ENCODE data around the gene FBXL16. TPM values are rescaled to one million over a fixed set of nuclear protein-coding genes. Genes with fewer than 3 reads are reported as not detected.

FBXL16 gene
- polyA plus RNA-seq, 1 donor (not counting 4 experiments of a cell fraction or from before 2014, with no cell fraction given) = 0.81 TPM

- FAIRE-seq (no peak), DNase-seq (ENCODE audit: low read depth, low spot score) (no peak)
- Histone ChIP-seq H3K27ac (ENCODE audit: control insufficient read depth, insufficient read depth, low read length) (no peak overlapping the region), H2AFZ (ENCODE audit: control insufficient read depth, low read length) (no peak overlapping the region), H3K4me1 (ENCODE audit: control insufficient read depth, extremely low read depth, insufficient read depth, low read length) (no peaks in the 10 kb centered on the region), H4K20me1 (ENCODE audit: control insufficient read depth, extremely low read depth, insufficient read depth, low read length) (peaks cover 5% of the 10 kb centered on the region), H3K9me3 (ENCODE audit: control insufficient read depth, low read depth, low read length) (no peaks in the 10 kb centered on the region), H3K9me1 (ENCODE audit: control insufficient read depth, extremely low read depth, insufficient read depth, low read length) (no peaks in the 10 kb centered on the region), H3K4me3 (ENCODE audit: control insufficient read depth in 2 of 3, extremely low read depth in 1 of 3, insufficient read depth in 2 of 3, low read depth in 1 of 3, low read length in 3 of 3) (no peak overlapping the region), H3K79me2 (ENCODE audit: control insufficient read depth, insufficient read depth, low read length) (no peaks in the 10 kb centered on the region), H3K27me3 (ENCODE audit: control insufficient read depth, extremely low read depth, insufficient read depth, low read length) (peaks cover 79% of the 10 kb centered on the region), H3K36me3 (ENCODE audit: control insufficient read depth in 2 of 2, extremely low read depth in 1 of 2, insufficient read depth in 2 of 2, low read length in 2 of 2) (no peaks in the 10 kb centered on the region), H3K9ac (ENCODE audit: control insufficient read depth, extremely low read depth, insufficient read depth, low read length) (no peak overlapping the region), H3K4me2 (ENCODE audit: control insufficient read depth, extremely low read depth, insufficient read depth, low read depth, low read length) (no peak overlapping the region)
- dilution Hi-C loops (cut with MboI; ENCODE audit: extremely low pct_ligation_motif_present, low sequenced_read_pairs) = no loop called here
- TF ChIP-seq EZH2 (IDR thresholded peaks at IDR 0.05; ENCODE audit: low read length) (no peak), CTCF (optimal IDR thresholded peaks at IDR 0.05 in 1 of 3, IDR thresholded peaks at IDR 0.05 in 1 of 3, conservative IDR thresholded peaks at IDR 0.05 in 1 of 3; ENCODE audit: extremely low read depth in 1 of 3, insufficient read depth in 2 of 3, low read length in 3 of 3) (no peak)
These were observed 2.2 kb downstream of the FBXL16 start for GRCh38 chr16:703406-703805.

GRCh38 chr16:702341-702740, 3.3 kb downstream of the FBXL16 start:
- DNase-seq (ENCODE audit: low read depth, low spot score) (no peak), FAIRE-seq (no peak)
- TF ChIP-seq EZH2 (IDR thresholded peaks at IDR 0.05; ENCODE audit: low read length) = no peak
- TF ChIP-seq CTCF (optimal IDR thresholded peaks at IDR 0.05 in 1 of 3, IDR thresholded peaks at IDR 0.05 in 1 of 3, conservative IDR thresholded peaks at IDR 0.05 in 1 of 3; ENCODE audit: extremely low read depth in 1 of 3, insufficient read depth in 2 of 3, low read length in 3 of 3) = no peak
- Histone ChIP-seq H4K20me1 (ENCODE audit: control insufficient read depth, extremely low read depth, insufficient read depth, low read length) (peaks cover 5% of the 10 kb centered on the region), H2AFZ (ENCODE audit: control insufficient read depth, low read length) (no peak overlapping the region), H3K9me1 (ENCODE audit: control insufficient read depth, extremely low read depth, insufficient read depth, low read length) (no peaks in the 10 kb centered on the region), H3K4me2 (ENCODE audit: control insufficient read depth, extremely low read depth, insufficient read depth, low read depth, low read length) (no peak overlapping the region), H3K4me1 (ENCODE audit: control insufficient read depth, extremely low read depth, insufficient read depth, low read length) (no peaks in the 10 kb centered on the region), H3K27me3 (ENCODE audit: control insufficient read depth, extremely low read depth, insufficient read depth, low read length) (peaks cover 68% of the 10 kb centered on the region), H3K79me2 (ENCODE audit: control insufficient read depth, insufficient read depth, low read length) (no peaks in the 10 kb centered on the region), H3K27ac (ENCODE audit: control insufficient read depth, insufficient read depth, low read length) (no peak overlapping the region), H3K36me3 (ENCODE audit: control insufficient read depth in 2 of 2, extremely low read depth in 1 of 2, insufficient read depth in 2 of 2, low read length in 2 of 2) (no peaks in the 10 kb centered on the region), H3K4me3 (ENCODE audit: control insufficient read depth in 2 of 3, extremely low read depth in 1 of 3, insufficient read depth in 2 of 3, low read depth in 1 of 3, low read length in 3 of 3) (no peak overlapping the region), H3K9ac (ENCODE audit: control insufficient read depth, extremely low read depth, insufficient read depth, low read length) (no peak overlapping the region), H3K9me3 (ENCODE audit: control insufficient read depth, low read depth, low read length) (no peaks in the 10 kb centered on the region)
- dilution Hi-C loops (cut with MboI; ENCODE audit: extremely low pct_ligation_motif_present, low sequenced_read_pairs) = no loop called here

All from keratinocyte (primary cell).